Myometrial cell (primary cell): ENCODE results near the gene APOD. TPM values are rescaled to one million over a fixed set of nuclear protein-coding genes. Genes with fewer than 3 reads are reported as not detected.

ENCODE experiments used
- total RNA-seq: library from RNA; depleted of rRNA; stranded (reverse); fragments of >200 nt; gene quantifications from 2 replicates; pipeline ENCODE4 v1.2.3, GENCODE V29; 2015

Gene APOD
- total RNA-seq, result 5.5 and 9.2 TPM in 2 replicates

DNA sequence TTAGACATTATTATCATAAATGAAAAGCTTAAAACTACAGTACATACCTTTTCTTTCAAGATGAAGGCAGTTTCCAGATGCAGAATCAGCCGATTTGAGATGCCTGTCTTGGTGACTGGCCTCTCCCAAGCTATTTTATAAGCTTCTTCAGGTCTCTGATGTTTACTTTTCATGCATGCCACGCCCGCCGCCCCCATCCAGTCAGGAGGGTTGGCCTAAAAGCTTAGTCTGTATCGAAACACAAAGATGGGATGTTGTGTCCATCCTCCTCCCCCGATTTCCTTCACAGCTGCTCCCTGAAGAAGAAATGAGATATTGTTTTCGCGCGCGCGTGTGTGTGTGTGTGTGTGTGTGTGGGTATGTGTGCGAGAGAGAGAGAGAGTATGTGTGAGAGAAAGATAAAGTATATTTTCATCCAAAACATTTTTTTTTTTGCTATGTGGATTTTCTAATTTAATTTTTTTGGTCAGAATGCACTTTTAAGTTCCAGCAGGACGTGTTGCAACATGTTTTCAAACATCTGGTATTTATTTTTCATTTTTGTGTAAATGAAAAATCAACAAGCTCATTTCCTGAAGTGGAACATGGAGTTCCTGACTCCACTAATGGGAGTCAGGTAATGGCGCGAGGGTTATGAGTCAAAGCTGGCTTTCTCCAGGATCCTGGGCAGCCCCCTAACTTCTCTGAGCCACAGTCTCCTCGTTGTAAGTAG is at the start of gene APOD:
Gene APOD, minus strand, starts transcription at position 110 of the 712 bp plus-strand sequence. CDS start 4,479 bp downstream, outside the sequence.

DNA sequence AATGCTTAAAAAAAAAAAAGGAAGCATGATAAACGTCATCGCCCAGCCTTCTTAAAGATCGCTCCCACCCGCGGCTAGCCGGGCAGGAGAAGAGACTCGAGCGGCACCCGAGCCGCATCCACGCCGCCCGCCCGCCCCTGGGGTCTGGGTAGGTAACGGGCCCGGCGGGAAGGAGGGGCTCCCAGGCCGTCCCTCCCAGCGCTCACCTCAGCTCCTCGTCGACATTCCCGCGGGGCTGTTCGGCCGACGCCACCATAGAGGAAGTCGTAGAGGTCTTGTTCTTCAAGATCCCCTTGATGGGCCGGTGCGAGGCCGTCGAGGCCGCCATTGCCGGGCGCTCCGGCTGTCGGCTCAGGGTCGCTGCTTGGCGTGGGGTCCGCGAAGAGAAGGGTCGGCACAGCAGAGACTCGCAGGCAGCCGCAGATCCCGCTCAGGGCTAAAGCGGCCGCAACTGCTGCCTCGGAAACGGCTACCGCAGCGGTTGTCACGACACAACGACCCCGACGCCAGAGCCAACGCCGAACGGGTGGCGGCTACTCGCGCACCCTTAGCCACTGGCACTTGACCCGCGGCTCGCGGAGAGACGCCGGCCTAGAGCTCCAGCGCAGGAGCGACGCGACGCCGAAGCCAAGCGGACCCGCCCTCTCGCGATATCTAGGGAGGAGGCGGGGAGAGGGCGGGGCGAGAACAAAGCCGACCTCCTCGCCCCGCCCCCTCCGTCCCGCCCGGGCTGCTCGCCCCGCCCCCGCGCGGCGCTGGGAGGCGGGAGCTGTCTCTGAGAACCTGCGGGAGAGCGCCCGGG is 40.8 kb downstream of the APOD start, which contains the start of gene PPP1R2:
Gene PPP1R2, minus strand, starts transcription at position 628 of the 802 bp plus-strand sequence. Its CDS starts 300 bp downstream, at position 328.

Other genes with a start within 250 kb of the APOD start
- 36.3 and 36.9 TPM in 2 replicates for gene ACAP2, start 140.9 kb downstream of the APOD start, total RNA-seq
- 34.7 and 43.5 TPM in 2 replicates for gene PPP1R2, start 40.6 kb downstream of the APOD start, total RNA-seq
- gene MUC20, start 137.0 kb upstream of the APOD start, total RNA-seq, result 1.7 TPM in 1 of 2 replicates, not detected in the other
- gene MUC4, start 228.0 kb upstream of the APOD start, total RNA-seq, result not detected in 2 replicates